ENCODE data around the gene ATXN7L3B. TPM values are rescaled to one million over a fixed set of nuclear protein-coding genes. Genes with fewer than 3 reads are reported as not detected.

ATXN7L3B gene
- total and polyA plus RNA-seq, 9 of the 15 experiments (the other 6 are each of a cell fraction or from before 2014, with no cell fraction given), result 10.3 to 40.5 (median 31.0) TPM

DNA sequence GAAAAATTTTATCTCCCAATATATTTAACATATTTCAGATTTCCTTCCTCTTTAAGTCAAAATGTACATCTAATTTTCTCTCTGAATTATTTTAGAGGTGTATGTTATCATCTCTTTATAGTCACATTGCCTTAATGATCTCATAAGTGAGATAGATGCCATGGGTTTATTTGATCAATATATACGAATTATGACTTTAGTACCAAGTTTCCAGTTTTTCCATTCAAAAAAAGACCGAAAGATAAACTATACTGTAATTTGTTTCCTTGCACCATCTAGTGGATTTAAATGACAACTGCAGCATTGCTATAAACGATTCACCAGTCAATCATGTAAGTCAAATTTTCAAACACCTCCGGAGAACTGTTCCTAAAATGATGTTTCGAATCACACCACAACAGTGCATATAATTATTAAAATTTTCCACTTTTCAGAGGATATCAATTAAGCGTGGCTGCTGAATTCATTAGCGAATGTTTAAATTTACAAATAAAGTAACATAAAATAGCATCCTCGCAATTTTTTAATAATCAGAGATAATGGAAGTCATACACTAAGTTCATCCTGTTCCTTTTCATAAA lies 419 bp upstream of the ATXN7L3B start (continued):
- TF ChIP-seq, protein P1, sequence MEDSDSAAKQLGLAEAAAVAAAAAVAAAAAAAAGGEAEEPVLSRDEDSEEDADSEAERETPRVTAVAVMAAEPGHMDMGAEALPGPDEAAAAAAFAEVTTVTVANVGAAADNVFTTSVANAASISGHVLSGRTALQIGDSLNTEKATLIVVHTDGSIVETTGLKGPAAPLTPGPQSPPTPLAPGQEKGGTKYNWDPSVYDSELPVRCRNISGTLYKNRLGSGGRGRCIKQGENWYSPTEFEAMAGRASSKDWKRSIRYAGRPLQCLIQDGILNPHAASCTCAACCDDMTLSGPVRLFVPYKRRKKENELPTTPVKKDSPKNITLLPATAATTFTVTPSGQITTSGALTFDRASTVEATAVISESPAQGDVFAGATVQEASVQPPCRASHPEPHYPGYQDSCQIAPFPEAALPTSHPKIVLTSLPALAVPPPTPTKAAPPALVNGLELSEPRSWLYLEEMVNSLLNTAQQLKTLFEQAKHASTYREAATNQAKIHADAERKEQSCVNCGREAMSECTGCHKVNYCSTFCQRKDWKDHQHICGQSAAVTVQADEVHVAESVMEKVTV (CRISPR knock-in tag; IDR thresholded peaks at IDR 0.05), result peak; percentile 71; the same call in 1 of the 2 replicates
- TF ChIP-seq TCF7L2 (IDR thresholded peaks at IDR 0.05; ENCODE audit: low read depth, low read length) (no peak), GTF2E2 (tag; IDR thresholded peaks at IDR 0.05) (peak; percentile 50; the same call in 1 of the 2 replicates), RBM14 (IDR thresholded peaks at IDR 0.05; ENCODE audit: borderline replicate concordance, insufficient read depth, low read depth, low read length) (no peak), ZNF589 (CRISPR knock-in tag; IDR thresholded peaks at IDR 0.05; ENCODE audit: low read depth) (0 out of 2 replicates have a peak, but pooled peaks have one; percentile 12), ZNF384 (IDR thresholded peaks at IDR 0.05; ENCODE audit: low read depth, low read length) (peak; percentile 27; the same call in 1 of the 2 replicates), ELF2 (CRISPR knock-in tag; IDR thresholded peaks at IDR 0.05) (no peak), MYBL2 (IDR thresholded peaks at IDR 0.05; ENCODE audit: low read depth) (peak; percentile 62; the same call in 1 of the 2 replicates), MYBL2 (CRISPR knock-in tag; IDR thresholded peaks at IDR 0.05; ENCODE audit: borderline replicate concordance) (no peak)
- TF ChIP-seq, protein P2, sequence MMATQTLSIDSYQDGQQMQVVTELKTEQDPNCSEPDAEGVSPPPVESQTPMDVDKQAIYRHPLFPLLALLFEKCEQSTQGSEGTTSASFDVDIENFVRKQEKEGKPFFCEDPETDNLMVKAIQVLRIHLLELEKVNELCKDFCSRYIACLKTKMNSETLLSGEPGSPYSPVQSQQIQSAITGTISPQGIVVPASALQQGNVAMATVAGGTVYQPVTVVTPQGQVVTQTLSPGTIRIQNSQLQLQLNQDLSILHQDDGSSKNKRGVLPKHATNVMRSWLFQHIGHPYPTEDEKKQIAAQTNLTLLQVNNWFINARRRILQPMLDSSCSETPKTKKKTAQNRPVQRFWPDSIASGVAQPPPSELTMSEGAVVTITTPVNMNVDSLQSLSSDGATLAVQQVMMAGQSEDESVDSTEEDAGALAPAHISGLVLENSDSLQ (IDR thresholded peaks at IDR 0.05), result peak; percentile 96
- TF ChIP-seq, protein P3, sequence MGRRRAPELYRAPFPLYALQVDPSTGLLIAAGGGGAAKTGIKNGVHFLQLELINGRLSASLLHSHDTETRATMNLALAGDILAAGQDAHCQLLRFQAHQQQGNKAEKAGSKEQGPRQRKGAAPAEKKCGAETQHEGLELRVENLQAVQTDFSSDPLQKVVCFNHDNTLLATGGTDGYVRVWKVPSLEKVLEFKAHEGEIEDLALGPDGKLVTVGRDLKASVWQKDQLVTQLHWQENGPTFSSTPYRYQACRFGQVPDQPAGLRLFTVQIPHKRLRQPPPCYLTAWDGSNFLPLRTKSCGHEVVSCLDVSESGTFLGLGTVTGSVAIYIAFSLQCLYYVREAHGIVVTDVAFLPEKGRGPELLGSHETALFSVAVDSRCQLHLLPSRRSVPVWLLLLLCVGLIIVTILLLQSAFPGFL (CRISPR knock-in tag; IDR thresholded peaks at IDR 0.05), result no peak
- TF ChIP-seq, protein P4, sequence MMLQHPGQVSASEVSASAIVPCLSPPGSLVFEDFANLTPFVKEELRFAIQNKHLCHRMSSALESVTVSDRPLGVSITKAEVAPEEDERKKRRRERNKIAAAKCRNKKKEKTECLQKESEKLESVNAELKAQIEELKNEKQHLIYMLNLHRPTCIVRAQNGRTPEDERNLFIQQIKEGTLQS (IDR thresholded peaks at IDR 0.05), result no peak
- TF ChIP-seq, protein P4 (CRISPR knock-in tag; conservative IDR thresholded peaks at IDR 0.05), result peak; percentile 76; the same call in 1 of the 2 replicates
- TF ChIP-seq, protein P5, sequence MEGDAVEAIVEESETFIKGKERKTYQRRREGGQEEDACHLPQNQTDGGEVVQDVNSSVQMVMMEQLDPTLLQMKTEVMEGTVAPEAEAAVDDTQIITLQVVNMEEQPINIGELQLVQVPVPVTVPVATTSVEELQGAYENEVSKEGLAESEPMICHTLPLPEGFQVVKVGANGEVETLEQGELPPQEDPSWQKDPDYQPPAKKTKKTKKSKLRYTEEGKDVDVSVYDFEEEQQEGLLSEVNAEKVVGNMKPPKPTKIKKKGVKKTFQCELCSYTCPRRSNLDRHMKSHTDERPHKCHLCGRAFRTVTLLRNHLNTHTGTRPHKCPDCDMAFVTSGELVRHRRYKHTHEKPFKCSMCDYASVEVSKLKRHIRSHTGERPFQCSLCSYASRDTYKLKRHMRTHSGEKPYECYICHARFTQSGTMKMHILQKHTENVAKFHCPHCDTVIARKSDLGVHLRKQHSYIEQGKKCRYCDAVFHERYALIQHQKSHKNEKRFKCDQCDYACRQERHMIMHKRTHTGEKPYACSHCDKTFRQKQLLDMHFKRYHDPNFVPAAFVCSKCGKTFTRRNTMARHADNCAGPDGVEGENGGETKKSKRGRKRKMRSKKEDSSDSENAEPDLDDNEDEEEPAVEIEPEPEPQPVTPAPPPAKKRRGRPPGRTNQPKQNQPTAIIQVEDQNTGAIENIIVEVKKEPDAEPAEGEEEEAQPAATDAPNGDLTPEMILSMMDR (IDR thresholded peaks at IDR 0.05 in 2 of 3, conservative IDR thresholded peaks at IDR 0.05 in 1 of 3; ENCODE audit: insufficient read depth in 2 of 3, low read depth in 1 of 3, low read length in 3 of 3), result peak in 2 of 3 experiments; percentile 56 to 78; a peak in 4 of 6 replicates
